ENCODE data around the gene PPP5C. TPM values are rescaled to one million over a fixed set of nuclear protein-coding genes. Genes with fewer than 3 reads are reported as not detected.

The PPP5C gene
- total and polyA plus RNA-seq, 4 donors: 19.0 to 50.5 (median 28.3) TPM

DNA sequence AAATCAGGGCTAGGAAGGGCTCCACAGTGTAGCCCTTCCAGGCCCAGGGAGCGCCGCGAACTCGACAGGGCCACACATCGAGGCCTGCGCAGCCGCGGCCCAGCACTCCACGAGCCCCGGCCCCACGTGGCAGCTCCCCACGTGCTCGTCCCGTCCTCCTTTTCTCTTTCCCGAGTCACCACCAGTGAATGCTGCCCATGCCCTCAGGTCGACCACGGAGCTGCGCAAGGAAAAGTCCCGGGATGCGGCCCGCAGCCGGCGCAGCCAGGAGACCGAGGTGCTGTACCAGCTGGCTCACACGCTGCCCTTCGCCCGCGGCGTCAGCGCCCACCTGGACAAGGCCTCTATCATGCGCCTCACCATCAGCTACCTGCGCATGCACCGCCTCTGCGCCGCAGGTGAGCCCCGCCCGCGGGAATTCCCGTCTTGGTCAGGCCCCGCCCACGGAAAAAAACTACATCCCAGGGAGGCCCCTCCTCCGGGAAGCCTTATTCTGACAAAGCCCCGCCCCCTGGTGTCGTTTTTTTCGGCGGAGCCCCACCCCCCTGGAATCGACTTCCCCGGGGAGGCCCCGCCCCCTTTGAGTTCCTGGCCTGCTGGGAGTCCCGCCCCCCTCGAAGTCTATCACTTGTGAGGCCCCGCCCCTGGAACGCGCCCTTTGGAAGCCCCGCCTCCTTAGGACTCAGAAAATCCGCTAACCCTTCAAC lies 43.0 kb upstream of the PPP5C start:
- 53% methylated on average over 56 of the region's 56 CpGs for WGBS
- no peak for TF ChIP-seq RAD21 (IDR thresholded peaks at IDR 0.05)
- TF ChIP-seq SP1 (IDR thresholded peaks at IDR 0.05): no peak
- TF ChIP-seq, protein P1, sequence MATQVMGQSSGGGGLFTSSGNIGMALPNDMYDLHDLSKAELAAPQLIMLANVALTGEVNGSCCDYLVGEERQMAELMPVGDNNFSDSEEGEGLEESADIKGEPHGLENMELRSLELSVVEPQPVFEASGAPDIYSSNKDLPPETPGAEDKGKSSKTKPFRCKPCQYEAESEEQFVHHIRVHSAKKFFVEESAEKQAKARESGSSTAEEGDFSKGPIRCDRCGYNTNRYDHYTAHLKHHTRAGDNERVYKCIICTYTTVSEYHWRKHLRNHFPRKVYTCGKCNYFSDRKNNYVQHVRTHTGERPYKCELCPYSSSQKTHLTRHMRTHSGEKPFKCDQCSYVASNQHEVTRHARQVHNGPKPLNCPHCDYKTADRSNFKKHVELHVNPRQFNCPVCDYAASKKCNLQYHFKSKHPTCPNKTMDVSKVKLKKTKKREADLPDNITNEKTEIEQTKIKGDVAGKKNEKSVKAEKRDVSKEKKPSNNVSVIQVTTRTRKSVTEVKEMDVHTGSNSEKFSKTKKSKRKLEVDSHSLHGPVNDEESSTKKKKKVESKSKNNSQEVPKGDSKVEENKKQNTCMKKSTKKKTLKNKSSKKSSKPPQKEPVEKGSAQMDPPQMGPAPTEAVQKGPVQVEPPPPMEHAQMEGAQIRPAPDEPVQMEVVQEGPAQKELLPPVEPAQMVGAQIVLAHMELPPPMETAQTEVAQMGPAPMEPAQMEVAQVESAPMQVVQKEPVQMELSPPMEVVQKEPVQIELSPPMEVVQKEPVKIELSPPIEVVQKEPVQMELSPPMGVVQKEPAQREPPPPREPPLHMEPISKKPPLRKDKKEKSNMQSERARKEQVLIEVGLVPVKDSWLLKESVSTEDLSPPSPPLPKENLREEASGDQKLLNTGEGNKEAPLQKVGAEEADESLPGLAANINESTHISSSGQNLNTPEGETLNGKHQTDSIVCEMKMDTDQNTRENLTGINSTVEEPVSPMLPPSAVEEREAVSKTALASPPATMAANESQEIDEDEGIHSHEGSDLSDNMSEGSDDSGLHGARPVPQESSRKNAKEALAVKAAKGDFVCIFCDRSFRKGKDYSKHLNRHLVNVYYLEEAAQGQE (IDR thresholded peaks at IDR 0.05): no peak
- TF ChIP-seq, protein P2, sequence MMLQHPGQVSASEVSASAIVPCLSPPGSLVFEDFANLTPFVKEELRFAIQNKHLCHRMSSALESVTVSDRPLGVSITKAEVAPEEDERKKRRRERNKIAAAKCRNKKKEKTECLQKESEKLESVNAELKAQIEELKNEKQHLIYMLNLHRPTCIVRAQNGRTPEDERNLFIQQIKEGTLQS (IDR thresholded peaks at IDR 0.05): no peak
- TF ChIP-seq YY1 (IDR thresholded peaks at IDR 0.05): no peak
- no peak for TF ChIP-seq HNF4G (IDR thresholded peaks at IDR 0.05)
- TF ChIP-seq, protein P3, sequence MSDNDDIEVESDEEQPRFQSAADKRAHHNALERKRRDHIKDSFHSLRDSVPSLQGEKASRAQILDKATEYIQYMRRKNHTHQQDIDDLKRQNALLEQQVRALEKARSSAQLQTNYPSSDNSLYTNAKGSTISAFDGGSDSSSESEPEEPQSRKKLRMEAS (IDR thresholded peaks at IDR 0.05): no peak
- TF ChIP-seq RXRA (IDR thresholded peaks at IDR 0.05): no peak
- no peak for TF ChIP-seq TAF1 (conservative IDR thresholded peaks at IDR 0.05)
- TF ChIP-seq FOXA1 (IDR thresholded peaks at IDR 0.05): no peak
- TF ChIP-seq HNF4A (conservative IDR thresholded peaks at IDR 0.05): no peak
- H3K27me3 ChIP-seq (ENCODE audit: control insufficient read depth in 4 of 4, insufficient read depth in 4 of 4, low read length in 3 of 4): no peaks in the 10 kb centered on the region
- peaks cover 0 to 1% (median 0%) of the 10 kb centered on the region in 4 donors for H3K36me3 ChIP-seq (ENCODE audit: control insufficient read depth in 4 of 4, insufficient read depth in 3 of 4, low read depth in 1 of 4, low read length in 3 of 4)
- peak; percentile 90 for DNase-seq (ENCODE audit: low spot score)
- H3K27ac ChIP-seq (ENCODE audit: low read depth in 1 of 2, low read length in 2 of 2): no peak overlapping the region
- no peak overlapping the region for H3K9ac ChIP-seq (ENCODE audit: low read depth in 1 of 2, low read length in 2 of 2)
- peaks cover 0 to 20% (median 7%) of the 10 kb centered on the region in 4 donors for H3K4me1 ChIP-seq (ENCODE audit: control insufficient read depth in 4 of 4, insufficient read depth in 4 of 4, low read length in 3 of 4)
- peaks cover 2 to 5% (median 3%) of the 10 kb centered on the region in 4 donors for H3K9me3 ChIP-seq (ENCODE audit: control insufficient read depth in 4 of 4, low read length in 3 of 4)
- H3K4me3 ChIP-seq (ENCODE audit: low read depth in 1 of 3, low read length in 3 of 3): no peak overlapping the region

DNA sequence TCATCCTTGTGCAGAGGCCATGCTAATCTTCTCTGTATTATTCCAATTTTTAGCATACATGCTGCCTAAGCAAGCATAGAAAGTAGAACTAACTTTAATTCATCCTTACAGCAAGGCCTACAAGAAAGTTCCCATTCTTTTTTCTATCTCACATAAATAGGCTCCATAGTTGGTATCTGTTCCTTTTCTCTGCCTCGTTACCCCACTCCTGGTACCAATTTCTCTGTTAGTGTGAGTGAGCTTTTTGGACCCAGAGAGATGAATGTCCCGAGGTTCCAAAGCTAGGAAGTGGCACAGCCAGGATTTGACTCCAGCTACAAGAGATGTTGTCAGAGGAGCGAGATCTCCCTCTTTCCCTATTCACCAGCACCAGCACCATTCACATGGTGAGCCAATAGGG lies 40.4 kb upstream of the PPP5C start:
- TF ChIP-seq, protein P3 (IDR thresholded peaks at IDR 0.05): no peak
- TF ChIP-seq, protein P4, sequence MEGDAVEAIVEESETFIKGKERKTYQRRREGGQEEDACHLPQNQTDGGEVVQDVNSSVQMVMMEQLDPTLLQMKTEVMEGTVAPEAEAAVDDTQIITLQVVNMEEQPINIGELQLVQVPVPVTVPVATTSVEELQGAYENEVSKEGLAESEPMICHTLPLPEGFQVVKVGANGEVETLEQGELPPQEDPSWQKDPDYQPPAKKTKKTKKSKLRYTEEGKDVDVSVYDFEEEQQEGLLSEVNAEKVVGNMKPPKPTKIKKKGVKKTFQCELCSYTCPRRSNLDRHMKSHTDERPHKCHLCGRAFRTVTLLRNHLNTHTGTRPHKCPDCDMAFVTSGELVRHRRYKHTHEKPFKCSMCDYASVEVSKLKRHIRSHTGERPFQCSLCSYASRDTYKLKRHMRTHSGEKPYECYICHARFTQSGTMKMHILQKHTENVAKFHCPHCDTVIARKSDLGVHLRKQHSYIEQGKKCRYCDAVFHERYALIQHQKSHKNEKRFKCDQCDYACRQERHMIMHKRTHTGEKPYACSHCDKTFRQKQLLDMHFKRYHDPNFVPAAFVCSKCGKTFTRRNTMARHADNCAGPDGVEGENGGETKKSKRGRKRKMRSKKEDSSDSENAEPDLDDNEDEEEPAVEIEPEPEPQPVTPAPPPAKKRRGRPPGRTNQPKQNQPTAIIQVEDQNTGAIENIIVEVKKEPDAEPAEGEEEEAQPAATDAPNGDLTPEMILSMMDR (IDR thresholded peaks at IDR 0.05; ENCODE audit: low read depth, low read length, missing input control): no peak
- TF ChIP-seq, protein P5, sequence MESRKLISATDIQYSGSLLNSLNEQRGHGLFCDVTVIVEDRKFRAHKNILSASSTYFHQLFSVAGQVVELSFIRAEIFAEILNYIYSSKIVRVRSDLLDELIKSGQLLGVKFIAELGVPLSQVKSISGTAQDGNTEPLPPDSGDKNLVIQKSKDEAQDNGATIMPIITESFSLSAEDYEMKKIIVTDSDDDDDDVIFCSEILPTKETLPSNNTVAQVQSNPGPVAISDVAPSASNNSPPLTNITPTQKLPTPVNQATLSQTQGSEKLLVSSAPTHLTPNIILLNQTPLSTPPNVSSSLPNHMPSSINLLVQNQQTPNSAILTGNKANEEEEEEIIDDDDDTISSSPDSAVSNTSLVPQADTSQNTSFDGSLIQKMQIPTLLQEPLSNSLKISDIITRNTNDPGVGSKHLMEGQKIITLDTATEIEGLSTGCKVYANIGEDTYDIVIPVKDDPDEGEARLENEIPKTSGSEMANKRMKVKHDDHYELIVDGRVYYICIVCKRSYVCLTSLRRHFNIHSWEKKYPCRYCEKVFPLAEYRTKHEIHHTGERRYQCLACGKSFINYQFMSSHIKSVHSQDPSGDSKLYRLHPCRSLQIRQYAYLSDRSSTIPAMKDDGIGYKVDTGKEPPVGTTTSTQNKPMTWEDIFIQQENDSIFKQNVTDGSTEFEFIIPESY (IDR thresholded peaks at IDR 0.05): no peak
- TF ChIP-seq TAF1 (conservative IDR thresholded peaks at IDR 0.05) (no peak), EGR1 (IDR thresholded peaks at IDR 0.05; ENCODE audit: low read depth in 2 of 2) (no peak), FOXA1 (IDR thresholded peaks at IDR 0.05) (no peak), YY1 (IDR thresholded peaks at IDR 0.05) (no peak), HNF4G (IDR thresholded peaks at IDR 0.05) (no peak), RAD21 (IDR thresholded peaks at IDR 0.05) (no peak), GABPA (IDR thresholded peaks at IDR 0.05 in 1 of 2, conservative IDR thresholded peaks at IDR 0.05 in 1 of 2) (no peak), FOXA2 (IDR thresholded peaks at IDR 0.05) (no peak), RXRA (IDR thresholded peaks at IDR 0.05) (no peak), NR2F2 (IDR thresholded peaks at IDR 0.05) (no peak), SP1 (IDR thresholded peaks at IDR 0.05) (no peak), JUND (IDR thresholded peaks at IDR 0.05) (no peak), HNF4A (conservative IDR thresholded peaks at IDR 0.05) (no peak)
- TF ChIP-seq, protein P2 (IDR thresholded peaks at IDR 0.05): no peak
- DNase-seq (ENCODE audit: low spot score): no peak
- Histone ChIP-seq H3K4me1 (ENCODE audit: control insufficient read depth in 4 of 4, insufficient read depth in 4 of 4, low read length in 3 of 4) (no peaks in the 10 kb centered on the region), H3K4me3 (ENCODE audit: low read depth in 1 of 3, low read length in 3 of 3) (no peak overlapping the region), H3K27ac (ENCODE audit: low read depth in 1 of 2, low read length in 2 of 2) (no peak overlapping the region), H3K36me3 (ENCODE audit: control insufficient read depth in 4 of 4, insufficient read depth in 3 of 4, low read depth in 1 of 4, low read length in 3 of 4) (peaks cover 0 to 1% (median 0%) of the 10 kb centered on the region in 4 donors), H3K9me3 (ENCODE audit: control insufficient read depth in 4 of 4, low read length in 3 of 4) (peaks cover 2 to 5% (median 3%) of the 10 kb centered on the region in 4 donors), H3K9ac (ENCODE audit: low read depth in 1 of 2, low read length in 2 of 2) (no peak overlapping the region), H3K27me3 (ENCODE audit: control insufficient read depth in 4 of 4, insufficient read depth in 4 of 4, low read length in 3 of 4) (no peaks in the 10 kb centered on the region)
- 97% methylated on average over 3 of the region's 3 CpGs for WGBS

Data from liver (tissue), 9 donors.